PC-9 (cell line): ENCODE results near the gene SCAF4. TPM values are rescaled to one million over a fixed set of nuclear protein-coding genes. Genes with fewer than 3 reads are reported as not detected.

Experiments used
- BruUV-seq: library from RNA; stranded (reverse); fragments of 400-500 nt; replicated peaks from 2 replicates; lab custom pipeline; 2021; lab: Mats Ljungman, UMichigan
- CTCF ChIA-PET: fragments of 300-600 bp; sonication (Branson Sonifier 250); formaldehyde crosslinking; loops from one replicate; lab custom pipeline; 2022; ENCODE audit warnings: antibody characterized with exemption; lab: Charles Lee
- POLR2A ChIA-PET: fragments of 300-600 bp; sonication (Branson Sonifier 250); formaldehyde crosslinking; loops from one replicate; lab custom pipeline; 2022; ENCODE audit warnings: antibody characterized with exemption; ENCODE audit not compliant: unreplicated experiment; lab: Charles Lee
- DNase-seq, 2 experiments: peaks; one replicate each; pipeline versions ENCODE4 v3.0.0 to v3.0.0-alpha.2; 2015 to 2022; ENCODE audit warnings: mixed read lengths in 1 of 2
- H2AFZ ChIP-seq: fragments of 200-600 bp; sonication (generic); 2 replicates; pipeline ENCODE4 v1.8.1; 2017; ENCODE audit warnings: antibody characterized with exemption
- H3F3A ChIP-seq: fragments of 200-600 bp; sonication (generic); 2 replicates; pipeline ENCODE4 v1.8.1; 2017; ENCODE audit warnings: antibody characterized with exemption, mild to moderate bottlenecking, low read depth; ENCODE audit not compliant: insufficient read depth
- H3K27ac ChIP-seq: fragments of 200-600 bp; sonication (generic); 2 replicates; pipeline ENCODE4 v1.6.1; 2016; ENCODE audit warnings: mixed run types
- H3K27me3 ChIP-seq: fragments of 200-600 bp; sonication (generic); 2 replicates; pipeline ENCODE4 v1.6.1; 2016; ENCODE audit warnings: low read depth, mixed run types; ENCODE audit not compliant: insufficient read depth
- H3K36me3 ChIP-seq: fragments of 200-600 bp; sonication (generic); 2 replicates; pipeline ENCODE4 v1.6.1; 2016; ENCODE audit warnings: low read depth, mixed run types
- H3K4me1 ChIP-seq: fragments of 200-600 bp; sonication (generic); replicated peaks from 2 replicates; pipeline ENCODE4 v1.6.1; 2016; ENCODE audit warnings: mixed run types; ENCODE audit not compliant: insufficient read depth
- H3K4me2 ChIP-seq: fragments of 200-600 bp; sonication (generic); 2 replicates; pipeline ENCODE4 v1.6.1; 2017; ENCODE audit warnings: mixed run types
- H3K4me3 ChIP-seq: fragments of 200-600 bp; sonication (generic); 2 replicates; pipeline ENCODE4 v1.6.1; 2016; ENCODE audit warnings: mixed run types
- H3K79me2 ChIP-seq: fragments of 200-600 bp; sonication (generic); 2 replicates; pipeline ENCODE4 v1.6.1; 2017; ENCODE audit warnings: low read depth, mixed run types
- H3K9me2 ChIP-seq: fragments of 200-600 bp; sonication (generic); 2 replicates; pipeline ENCODE4 v1.8.1; 2017; ENCODE audit warnings: mild to moderate bottlenecking; ENCODE audit not compliant: insufficient read depth
- H3K9me3 ChIP-seq: fragments of 200-600 bp; sonication (generic); 2 replicates; pipeline ENCODE4 v1.8.1; 2016; ENCODE audit warnings: low read depth; ENCODE audit not compliant: insufficient read depth
- H4K20me1 ChIP-seq: fragments of 200-600 bp; sonication (generic); 2 replicates; pipeline ENCODE4 v1.8.1; 2017; ENCODE audit not compliant: insufficient read depth
- CTCF ChIP-seq: fragments of 200-600 bp; sonication (generic); conservative IDR thresholded peaks from 2 replicates; pipeline ENCODE4 v1.6.1; 2017; ENCODE audit warnings: mixed run types, antibody characterized with exemption, mild to moderate bottlenecking, moderate library complexity
- EZH2 ChIP-seq: fragments of 200-600 bp; sonication (generic); IDR thresholded peaks from 2 replicates; pipeline ENCODE4 v1.8.0; 2017; ENCODE audit warnings: antibody characterized with exemption, low read depth
- intact Hi-C: fragments of 100-400 bp; cut with micrococcal nuclease; formaldehyde crosslinking; loops from one replicate; pipeline ENCODE4 v1.10.0; 2022; ENCODE audit not compliant: unreplicated experiment
- total RNA-seq: library from RNA; stranded (reverse); gene quantifications from 2 replicates; pipeline ENCODE4 v1.2.3, GENCODE V29; 2021

The SCAF4 gene
- total RNA-seq, 1 experiment from 2014 or later, result 30.0 TPM

GRCh38 chr21:31728952-31729351, 3.0 kb downstream of the SCAF4 start:
- no peaks in the 10 kb centered on the region for H3K9me3 ChIP-seq
- DNase-seq, result no peak
- H4K20me1 ChIP-seq, result peaks cover 54% of the 10 kb centered on the region
- intact Hi-C loops, result no loop called here
- BruUV-seq, result no TSS peak
- peaks cover 21% of the 10 kb centered on the region for H3K4me1 ChIP-seq
- H3K9me2 ChIP-seq, result no peaks in the 10 kb centered on the region
- peaks cover 3% of the 10 kb centered on the region; the same call in 1 of the 2 replicates for H3F3A ChIP-seq
- ChIA-PET POLR2A (no interaction called here), CTCF (no interaction called here)
- no peak overlapping the region for H3K27ac ChIP-seq
- no peak overlapping the region for H3K4me3 ChIP-seq
- no peaks in the 10 kb centered on the region for H3K27me3 ChIP-seq
- H3K36me3 ChIP-seq, result no peaks in the 10 kb centered on the region
- TF ChIP-seq CTCF (no peak), EZH2 (no peak)
- H2AFZ ChIP-seq, result no peak overlapping the region
- peaks cover 74% of the 10 kb centered on the region for H3K79me2 ChIP-seq
- peak overlapping the region; percentile 93 for H3K4me2 ChIP-seq

- intact Hi-C loops, result no loop called here
- H3K27me3 ChIP-seq, result no peaks in the 10 kb centered on the region
- H3F3A ChIP-seq, result peaks cover 3% of the 10 kb centered on the region; the same call in 1 of the 2 replicates
- ChIA-PET POLR2A (no interaction called here), CTCF (no interaction called here)
- no peak for TF ChIP-seq EZH2
- TF ChIP-seq CTCF, result no peak
- no peaks in the 10 kb centered on the region for H3K9me2 ChIP-seq
- H3K4me1 ChIP-seq, result peaks cover 20% of the 10 kb centered on the region
- peaks cover 82% of the 10 kb centered on the region for H3K79me2 ChIP-seq
- no peak overlapping the region for H2AFZ ChIP-seq
- no peak overlapping the region for H3K4me2 ChIP-seq
- DNase-seq, result no peak
- no peak overlapping the region for H3K27ac ChIP-seq
- no peaks in the 10 kb centered on the region for H3K9me3 ChIP-seq
- H4K20me1 ChIP-seq, result peaks cover 62% of the 10 kb centered on the region
- H3K36me3 ChIP-seq, result no peaks in the 10 kb centered on the region
- H3K4me3 ChIP-seq, result no peak overlapping the region
- BruUV-seq, result no TSS peak
Observed at GRCh38 chr21:31728191-31728590, 3.7 kb downstream of the SCAF4 start.

- H3K36me3 ChIP-seq, result no peaks in the 10 kb centered on the region
- peaks cover 13% of the 10 kb centered on the region; the same call in 1 of the 2 replicates for H3K4me1 ChIP-seq
- no peak overlapping the region for H3K27ac ChIP-seq
- no TSS peak for BruUV-seq
- H3F3A ChIP-seq, result no peaks in the 10 kb centered on the region
- no peak overlapping the region for H3K4me2 ChIP-seq
- peaks cover 72% of the 10 kb centered on the region for H4K20me1 ChIP-seq
- no peaks in the 10 kb centered on the region for H3K9me2 ChIP-seq
- H3K79me2 ChIP-seq, result peaks cover 92% of the 10 kb centered on the region
- H2AFZ ChIP-seq, result no peak overlapping the region
- CTCF ChIA-PET, result no interaction called here
- no peak overlapping the region for H3K4me3 ChIP-seq
- no peaks in the 10 kb centered on the region for H3K9me3 ChIP-seq
- intact Hi-C loops, result no loop called here
- no peaks in the 10 kb centered on the region for H3K27me3 ChIP-seq
- TF ChIP-seq EZH2 (no peak), CTCF (no peak)
- POLR2A ChIA-PET, result no interaction called here
- DNase-seq, result no peak
Observed at GRCh38 chr21:31727181-31727580, 4.7 kb downstream of the SCAF4 start.
